KMS-11 (cell line): ENCODE results near the gene CCR6.

Experiments
- H2AFZ ChIP-seq: fragments of 200-600 bp; sonication (generic); 2 replicates; pipeline ENCODE4 v1.6.1; 2016; ENCODE audit warnings: antibody characterized with exemption, mixed run types, low read depth
- H3K27ac ChIP-seq: fragments of 200-600 bp; sonication (generic); 2 replicates; pipeline ENCODE4 v1.6.1; 2016; ENCODE audit warnings: mild to moderate bottlenecking, mixed run types
- H3K27me3 ChIP-seq: fragments of 200-600 bp; sonication (generic); 2 replicates; pipeline ENCODE4 v1.6.1; 2017; ENCODE audit warnings: mild to moderate bottlenecking, low read depth, mixed run types, moderate library complexity; ENCODE audit not compliant: insufficient read depth
- H3K36me3 ChIP-seq: fragments of 200-600 bp; sonication (generic); 2 replicates; pipeline ENCODE4 v1.6.1; 2017; ENCODE audit warnings: mild to moderate bottlenecking, mixed run types; ENCODE audit not compliant: insufficient read depth
- H3K4me1 ChIP-seq: fragments of 200-600 bp; sonication (generic); 2 replicates; pipeline ENCODE4 v1.6.1; 2016; ENCODE audit warnings: mild to moderate bottlenecking, low read depth, mixed run types; ENCODE audit not compliant: poor library complexity, severe bottlenecking
- H3K4me2 ChIP-seq: fragments of 200-600 bp; sonication (generic); 2 replicates; pipeline ENCODE4 v1.7.0; 2016; ENCODE audit warnings: mild to moderate bottlenecking, mixed run types
- H3K4me3 ChIP-seq: fragments of 200-600 bp; sonication (generic); IDR thresholded peaks from 2 replicates; pipeline ENCODE4 v1.6.1; 2017; ENCODE audit warnings: low read depth, low read length, mixed read lengths; ENCODE audit not compliant: insufficient read depth
- H3K79me2 ChIP-seq: fragments of 200-600 bp; sonication (generic); 2 replicates; pipeline ENCODE4 v1.6.1; 2016; ENCODE audit warnings: low read depth, mixed run types; ENCODE audit not compliant: insufficient read depth
- H3K9ac ChIP-seq: fragments of 200-600 bp; sonication (generic); 2 replicates; pipeline ENCODE4 v1.6.1; 2016; ENCODE audit warnings: mild to moderate bottlenecking, mixed run types
- H4K20me1 ChIP-seq: fragments of 200-600 bp; sonication (generic); 2 replicates; pipeline ENCODE4 v1.6.1; 2016; ENCODE audit warnings: mild to moderate bottlenecking, mixed run types; ENCODE audit not compliant: insufficient read depth
- TF ChIP-seq, protein P1 (sequence below): fragments of 200-600 bp; sonication (generic); conservative IDR thresholded peaks from 2 replicates; pipeline ENCODE4 v1.6.1; 2017; ENCODE audit warnings: low read depth, mild to moderate bottlenecking, antibody characterized with exemption, low read length, moderate library complexity, mixed read lengths

The CCR6 gene

DNA sequence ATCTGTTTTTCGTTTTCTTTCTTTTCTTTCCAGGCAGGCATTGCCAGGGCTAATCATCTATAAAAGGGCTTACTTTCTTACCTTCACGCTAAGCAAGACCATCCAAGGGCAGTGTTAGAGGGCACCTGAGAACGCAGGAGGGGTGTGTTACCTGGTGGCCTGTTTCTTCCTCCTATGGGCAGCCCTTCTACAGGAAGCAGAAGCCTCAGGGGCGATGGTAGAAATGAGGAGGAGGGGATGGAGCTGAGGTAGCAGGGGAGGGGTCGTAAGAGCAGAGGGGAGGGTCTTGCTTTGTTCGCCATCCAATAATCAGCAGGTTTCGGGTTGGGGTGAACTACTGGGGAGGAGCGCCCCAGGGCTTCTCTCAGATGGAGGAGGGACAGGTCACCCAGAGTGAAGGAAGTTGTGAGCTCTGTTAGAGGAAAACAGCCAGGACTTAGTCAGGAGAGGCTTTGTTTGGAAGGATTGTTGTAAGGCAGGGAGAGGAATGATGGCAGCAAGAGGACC, 1.5 kb upstream of the CCR6 start:
- Histone ChIP-seq H3K4me2 (no peak overlapping the region), H3K79me2 (no peaks in the 10 kb centered on the region), H3K27ac (no peak overlapping the region), H3K27me3 (no peaks in the 10 kb centered on the region), H3K36me3 (no peaks in the 10 kb centered on the region), H3K4me3 (no peak overlapping the region), H3K9ac (no peak overlapping the region), H4K20me1 (no peaks in the 10 kb centered on the region), H3K4me1 (no peaks in the 10 kb centered on the region), H2AFZ (no peak overlapping the region)
- TF ChIP-seq, protein P1, sequence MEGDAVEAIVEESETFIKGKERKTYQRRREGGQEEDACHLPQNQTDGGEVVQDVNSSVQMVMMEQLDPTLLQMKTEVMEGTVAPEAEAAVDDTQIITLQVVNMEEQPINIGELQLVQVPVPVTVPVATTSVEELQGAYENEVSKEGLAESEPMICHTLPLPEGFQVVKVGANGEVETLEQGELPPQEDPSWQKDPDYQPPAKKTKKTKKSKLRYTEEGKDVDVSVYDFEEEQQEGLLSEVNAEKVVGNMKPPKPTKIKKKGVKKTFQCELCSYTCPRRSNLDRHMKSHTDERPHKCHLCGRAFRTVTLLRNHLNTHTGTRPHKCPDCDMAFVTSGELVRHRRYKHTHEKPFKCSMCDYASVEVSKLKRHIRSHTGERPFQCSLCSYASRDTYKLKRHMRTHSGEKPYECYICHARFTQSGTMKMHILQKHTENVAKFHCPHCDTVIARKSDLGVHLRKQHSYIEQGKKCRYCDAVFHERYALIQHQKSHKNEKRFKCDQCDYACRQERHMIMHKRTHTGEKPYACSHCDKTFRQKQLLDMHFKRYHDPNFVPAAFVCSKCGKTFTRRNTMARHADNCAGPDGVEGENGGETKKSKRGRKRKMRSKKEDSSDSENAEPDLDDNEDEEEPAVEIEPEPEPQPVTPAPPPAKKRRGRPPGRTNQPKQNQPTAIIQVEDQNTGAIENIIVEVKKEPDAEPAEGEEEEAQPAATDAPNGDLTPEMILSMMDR: no peak

DNA sequence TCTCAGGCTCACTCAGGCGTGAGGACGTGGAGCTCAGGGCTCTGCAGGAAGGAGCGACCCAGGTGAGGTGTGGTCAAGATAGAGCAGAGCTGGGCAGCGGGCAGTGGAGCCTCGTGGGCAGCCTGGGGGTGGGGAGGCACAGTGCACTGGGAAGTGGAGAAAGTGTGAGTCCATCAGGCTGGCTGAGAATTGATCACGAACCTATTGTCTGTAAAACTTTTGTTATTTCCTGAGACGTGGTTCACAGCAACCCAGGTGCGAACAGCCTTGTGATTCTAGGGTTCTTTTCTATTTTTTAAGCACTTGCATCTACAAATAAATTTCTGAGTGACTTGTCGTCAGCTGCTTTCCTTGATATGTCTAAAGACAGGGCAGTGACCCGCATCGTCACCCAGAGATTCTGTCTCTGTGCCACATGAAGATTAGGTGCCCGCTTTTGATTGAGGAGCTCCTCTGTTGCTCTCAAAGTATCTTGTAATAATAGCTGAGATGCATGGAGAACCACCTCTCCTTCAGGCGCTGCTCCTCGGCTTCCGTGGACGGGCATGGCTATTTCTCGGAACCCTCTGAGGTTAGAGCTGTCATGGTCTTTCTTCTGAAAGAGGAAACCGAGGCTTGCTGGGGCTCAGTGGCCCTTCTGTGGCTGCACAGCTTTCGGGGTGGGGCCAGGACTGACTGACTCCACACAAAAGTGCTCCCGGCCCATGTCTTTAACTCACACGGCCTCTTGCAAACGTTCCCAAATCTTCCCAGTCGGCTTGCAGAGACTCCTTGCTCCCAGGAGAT, 662 bp upstream of the CCR6 start:
- no peak overlapping the region for H3K9ac ChIP-seq
- H4K20me1 ChIP-seq: no peaks in the 10 kb centered on the region
- H3K27ac ChIP-seq: no peak overlapping the region
- H3K4me1 ChIP-seq: no peaks in the 10 kb centered on the region
- no peak overlapping the region for H3K4me3 ChIP-seq
- H3K36me3 ChIP-seq: no peaks in the 10 kb centered on the region
- no peak overlapping the region for H3K4me2 ChIP-seq
- no peak overlapping the region for H2AFZ ChIP-seq
- H3K79me2 ChIP-seq: no peaks in the 10 kb centered on the region
- no peaks in the 10 kb centered on the region for H3K27me3 ChIP-seq
- TF ChIP-seq, protein P1: no peak

DNA sequence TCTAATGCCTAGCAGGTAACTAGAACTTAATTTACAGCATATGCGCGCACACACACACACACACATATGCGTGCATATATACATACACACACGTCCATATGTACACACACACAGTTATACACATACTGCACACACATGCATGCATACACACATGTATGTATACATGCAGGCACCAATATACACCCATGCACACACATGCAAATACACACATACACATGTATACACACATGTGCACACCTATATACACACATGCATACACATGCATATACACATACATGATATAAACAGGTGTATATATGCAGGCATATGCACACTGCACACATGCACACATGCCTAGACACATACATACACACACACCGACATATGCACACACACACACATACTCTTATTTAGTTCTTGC, 1.9 kb downstream of the CCR6 start:
- TF ChIP-seq, protein P1: no peak
- Histone ChIP-seq H3K27me3 (no peaks in the 10 kb centered on the region), H3K4me3 (no peak overlapping the region), H3K79me2 (no peaks in the 10 kb centered on the region), H3K4me2 (no peak overlapping the region), H3K27ac (no peak overlapping the region), H3K4me1 (no peaks in the 10 kb centered on the region), H3K36me3 (no peaks in the 10 kb centered on the region), H3K9ac (no peak overlapping the region), H2AFZ (no peak overlapping the region), H4K20me1 (no peaks in the 10 kb centered on the region)

DNA sequence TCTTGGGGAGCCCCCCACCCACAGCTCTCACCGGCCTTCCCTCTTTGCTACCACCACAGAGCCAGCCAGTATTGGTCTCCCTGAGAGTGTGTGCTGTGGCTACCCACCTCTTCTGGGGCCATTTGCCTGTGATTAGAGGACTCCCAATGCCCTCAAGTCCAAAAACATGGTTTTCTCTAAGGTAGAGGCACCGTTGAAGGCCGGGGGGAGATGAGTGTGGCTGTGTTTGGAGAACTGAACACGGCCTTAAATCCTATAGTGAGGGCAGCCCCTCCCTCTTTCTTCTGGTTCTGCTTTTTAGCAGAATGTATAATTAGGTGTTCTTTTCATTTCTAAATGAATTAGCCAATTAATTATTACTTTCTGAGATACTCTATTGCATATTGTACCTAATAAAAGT, 2.5 kb downstream of the CCR6 start:
- H4K20me1 ChIP-seq: no peaks in the 10 kb centered on the region
- no peaks in the 10 kb centered on the region for H3K27me3 ChIP-seq
- no peaks in the 10 kb centered on the region for H3K4me1 ChIP-seq
- H2AFZ ChIP-seq: no peak overlapping the region
- no peaks in the 10 kb centered on the region for H3K36me3 ChIP-seq
- H3K79me2 ChIP-seq: no peaks in the 10 kb centered on the region
- no peak overlapping the region for H3K4me2 ChIP-seq
- no peak overlapping the region for H3K9ac ChIP-seq
- TF ChIP-seq, protein P1: no peak
- H3K4me3 ChIP-seq: no peak overlapping the region
- H3K27ac ChIP-seq: no peak overlapping the region
